Loucy (cell line): ENCODE results near the gene STXBP6.

ENCODE experiments used
- H2AFZ ChIP-seq: fragments of 200-600 bp; sonication (generic); 2 replicates; pipeline ENCODE4 v1.6.0; 2016; ENCODE audit warnings: antibody characterized with exemption, mild to moderate bottlenecking, low read length, moderate library complexity
- H3F3A ChIP-seq: fragments of 200-600 bp; 2 replicates; pipeline ENCODE4 v1.6.0; 2016; ENCODE audit warnings: antibody characterized with exemption, low read depth, mild to moderate bottlenecking
- H3K27me3 ChIP-seq: fragments of 200-600 bp; sonication (generic); 2 replicates; pipeline ENCODE4 v1.6.1; 2014; ENCODE audit warnings: low read length, mild to moderate bottlenecking; ENCODE audit not compliant: insufficient read depth, poor library complexity, severe bottlenecking
- H3K36me3 ChIP-seq: fragments of 200-600 bp; sonication (generic); 2 replicates; pipeline ENCODE4 v1.6.1; 2016; ENCODE audit warnings: low read length; ENCODE audit not compliant: insufficient read depth
- H3K4me1 ChIP-seq: fragments of 200-600 bp; sonication (generic); 2 replicates; pipeline ENCODE4 v1.5.1; 2014; ENCODE audit warnings: low read length, mild to moderate bottlenecking; ENCODE audit not compliant: insufficient read depth, poor library complexity, severe bottlenecking
- H3K4me2 ChIP-seq: fragments of 200-600 bp; sonication (generic); 2 replicates; pipeline ENCODE4 v1.6.0; 2014; ENCODE audit warnings: antibody characterized with exemption, low read length, low read depth, mild to moderate bottlenecking; ENCODE audit not compliant: poor library complexity, severe bottlenecking
- H3K4me3 ChIP-seq: fragments of 200-600 bp; sonication (generic); 2 replicates; pipeline ENCODE4 v1.5.1; 2014; ENCODE audit warnings: low read length, mild to moderate bottlenecking, mixed read lengths; ENCODE audit not compliant: poor library complexity, severe bottlenecking
- H3K79me2 ChIP-seq: fragments of 200-600 bp; sonication (generic); 2 replicates; pipeline ENCODE4 v1.6.1; 2014; ENCODE audit warnings: low read length; ENCODE audit not compliant: insufficient read depth
- H3K9ac ChIP-seq: fragments of 200-600 bp; sonication (generic); 2 replicates; pipeline ENCODE4 v1.6.0; 2014; ENCODE audit warnings: mild to moderate bottlenecking, low read depth, low read length, moderate library complexity; ENCODE audit not compliant: poor library complexity, severe bottlenecking
- H3K9me2 ChIP-seq: fragments of 200-600 bp; sonication (generic); replicated peaks from 2 replicates; pipeline ENCODE4 v1.6.1; 2016; ENCODE audit warnings: low read depth, low read length, mixed read lengths
- H3K9me3 ChIP-seq: fragments of 200-600 bp; sonication (generic); 2 replicates; pipeline ENCODE4 v1.6.1; 2014; ENCODE audit warnings: mild to moderate bottlenecking, antibody characterized with exemption, low read length, low read depth; ENCODE audit not compliant: insufficient read depth
- H4K20me1 ChIP-seq: fragments of 200-600 bp; sonication (generic); 2 replicates; pipeline ENCODE4 v1.6.0; 2014; ENCODE audit warnings: antibody characterized with exemption, low read length, mild to moderate bottlenecking; ENCODE audit not compliant: insufficient read depth, poor library complexity, severe bottlenecking
- EZH2phosphoT487 ChIP-seq: fragments of 200-600 bp; IDR thresholded peaks from 2 replicates; pipeline ENCODE4 v1.6.1; 2018; ENCODE audit warnings: antibody characterized with exemption, mild to moderate bottlenecking, moderate library complexity, borderline replicate concordance
- TF ChIP-seq, protein P1 (sequence below): fragments of 200-600 bp; sonication (generic); conservative IDR thresholded peaks from 2 replicates; pipeline ENCODE4 v1.5.1; 2014; ENCODE audit warnings: mild to moderate bottlenecking, antibody characterized with exemption, low read length

STXBP6 gene

DNA sequence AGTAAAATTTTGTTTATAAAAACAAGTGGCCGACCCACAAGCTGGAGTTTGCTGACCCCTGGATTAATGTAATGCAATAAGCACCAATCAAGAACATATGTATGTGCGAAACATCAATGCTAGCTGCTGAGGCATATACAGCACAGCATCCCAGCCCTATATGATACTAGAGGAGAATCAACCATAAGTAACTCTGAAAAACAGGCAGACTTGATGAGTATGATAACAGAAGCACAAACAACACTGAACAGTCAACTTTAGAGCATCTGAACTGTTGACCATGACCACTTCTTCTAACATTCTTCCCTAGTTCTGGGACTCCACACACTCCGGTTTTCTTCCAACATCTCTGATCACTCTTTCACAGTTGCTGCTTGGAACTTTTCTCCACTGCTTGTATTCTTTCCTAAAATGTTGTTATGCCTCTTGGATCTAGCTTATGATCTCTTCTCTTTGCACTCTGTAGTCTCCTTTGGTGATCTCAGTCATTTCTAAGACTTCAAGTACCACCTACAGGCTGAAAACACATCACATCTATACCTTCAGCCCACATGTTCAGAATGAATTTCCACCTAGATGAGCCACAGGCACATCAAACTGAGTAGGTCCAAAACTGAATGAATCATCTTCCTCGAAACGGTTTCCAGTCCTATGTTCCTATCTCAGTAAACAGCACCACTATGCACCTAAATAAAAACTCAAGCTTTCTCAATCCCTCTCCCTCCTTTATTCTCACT is 57.2 kb downstream of the STXBP6 start:
- Histone ChIP-seq H3K9me3 (no peaks in the 10 kb centered on the region), H2AFZ (peak overlapping the region; percentile 26; the same call in 1 of the 2 replicates), H3K79me2 (no peaks in the 10 kb centered on the region), H4K20me1 (no peaks in the 10 kb centered on the region), H3K4me3 (no peak overlapping the region), H3F3A (no peaks in the 10 kb centered on the region), H3K27me3 (no peaks in the 10 kb centered on the region), H3K36me3 (no peaks in the 10 kb centered on the region), H3K4me1 (peaks cover 35% of the 10 kb centered on the region), H3K9me2 (no peaks in the 10 kb centered on the region), H3K4me2 (no peak overlapping the region), H3K9ac (no peak overlapping the region)
- no peak for TF ChIP-seq EZH2phosphoT487
- TF ChIP-seq, protein P1, sequence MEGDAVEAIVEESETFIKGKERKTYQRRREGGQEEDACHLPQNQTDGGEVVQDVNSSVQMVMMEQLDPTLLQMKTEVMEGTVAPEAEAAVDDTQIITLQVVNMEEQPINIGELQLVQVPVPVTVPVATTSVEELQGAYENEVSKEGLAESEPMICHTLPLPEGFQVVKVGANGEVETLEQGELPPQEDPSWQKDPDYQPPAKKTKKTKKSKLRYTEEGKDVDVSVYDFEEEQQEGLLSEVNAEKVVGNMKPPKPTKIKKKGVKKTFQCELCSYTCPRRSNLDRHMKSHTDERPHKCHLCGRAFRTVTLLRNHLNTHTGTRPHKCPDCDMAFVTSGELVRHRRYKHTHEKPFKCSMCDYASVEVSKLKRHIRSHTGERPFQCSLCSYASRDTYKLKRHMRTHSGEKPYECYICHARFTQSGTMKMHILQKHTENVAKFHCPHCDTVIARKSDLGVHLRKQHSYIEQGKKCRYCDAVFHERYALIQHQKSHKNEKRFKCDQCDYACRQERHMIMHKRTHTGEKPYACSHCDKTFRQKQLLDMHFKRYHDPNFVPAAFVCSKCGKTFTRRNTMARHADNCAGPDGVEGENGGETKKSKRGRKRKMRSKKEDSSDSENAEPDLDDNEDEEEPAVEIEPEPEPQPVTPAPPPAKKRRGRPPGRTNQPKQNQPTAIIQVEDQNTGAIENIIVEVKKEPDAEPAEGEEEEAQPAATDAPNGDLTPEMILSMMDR, result peak; percentile 42

GRCh38 chr14:24991821-24992220 is 58.1 kb downstream of the STXBP6 start:
- Histone ChIP-seq H3K36me3 (no peaks in the 10 kb centered on the region), H3K79me2 (no peaks in the 10 kb centered on the region), H3K4me3 (no peak overlapping the region), H3K9ac (no peak overlapping the region), H3K4me1 (peaks cover 31% of the 10 kb centered on the region), H3K9me3 (no peaks in the 10 kb centered on the region), H3K9me2 (no peaks in the 10 kb centered on the region), H3F3A (no peaks in the 10 kb centered on the region), H2AFZ (no peak overlapping the region), H3K27me3 (no peaks in the 10 kb centered on the region), H3K4me2 (no peak overlapping the region), H4K20me1 (no peaks in the 10 kb centered on the region)
- TF ChIP-seq, protein P1, result no peak
- no peak for TF ChIP-seq EZH2phosphoT487

GRCh38 chr14:24991288-24991687 is 58.7 kb downstream of the STXBP6 start:
- TF ChIP-seq, protein P1, result no peak
- no peak for TF ChIP-seq EZH2phosphoT487
- H3K9me2 ChIP-seq, result no peaks in the 10 kb centered on the region
- peaks cover 34% of the 10 kb centered on the region for H3K4me1 ChIP-seq

More at GRCh38 chr14:24991288-24991687, 58.7 kb downstream of the STXBP6 start:
- no peak overlapping the region for H3K4me3 ChIP-seq
- H4K20me1 ChIP-seq, result no peaks in the 10 kb centered on the region
- H3K4me2 ChIP-seq, result no peak overlapping the region
- H3K9me3 ChIP-seq, result no peaks in the 10 kb centered on the region
- H3K27me3 ChIP-seq, result no peaks in the 10 kb centered on the region
- no peaks in the 10 kb centered on the region for H3K36me3 ChIP-seq
- H3F3A ChIP-seq, result no peaks in the 10 kb centered on the region
- no peak overlapping the region for H3K9ac ChIP-seq
- H2AFZ ChIP-seq, result no peak overlapping the region; the same call in 1 of the 2 replicates
- H3K79me2 ChIP-seq, result no peaks in the 10 kb centered on the region
